Spleen (tissue), 7 donors: ENCODE data around the gene SLC6A2.

Experiments
- POLR2A ChIP-seq, 3 donors: fragments of 450-650 bp; IDR thresholded peaks; one replicate each; pipeline ENCODE4 v1.5.1; 2017; ENCODE audit warnings: antibody characterized with exemption in 3 of 3, mild to moderate bottlenecking in 1 of 3
- TF ChIP-seq, protein P1 (sequence below), 11 experiments: fragments of 200-600 bp in 7 of 11; fragments of 450-650 bp in 4 of 11; sonication (generic) in 4 of 11; IDR thresholded peaks in 8 of 11; conservative IDR thresholded peaks in 3 of 11; 1 replicate in 7 of 11; 2 replicates in 4 of 11; pipeline versions ENCODE4 v1.4.0 to v1.8.0; 2016 to 2021; ENCODE audit warnings: antibody characterized with exemption in 11 of 11, inconsistent platforms in 4 of 11, mild to moderate bottlenecking in 1 of 11
- donor health status: DM: no; HTN: no; CAD: no; lungs with moderate emphysema.
- donor health status: DM: no; HTN: no; CAD: no.
- donor health status: DM: no; HTN: no; CAD: no.

DNA sequence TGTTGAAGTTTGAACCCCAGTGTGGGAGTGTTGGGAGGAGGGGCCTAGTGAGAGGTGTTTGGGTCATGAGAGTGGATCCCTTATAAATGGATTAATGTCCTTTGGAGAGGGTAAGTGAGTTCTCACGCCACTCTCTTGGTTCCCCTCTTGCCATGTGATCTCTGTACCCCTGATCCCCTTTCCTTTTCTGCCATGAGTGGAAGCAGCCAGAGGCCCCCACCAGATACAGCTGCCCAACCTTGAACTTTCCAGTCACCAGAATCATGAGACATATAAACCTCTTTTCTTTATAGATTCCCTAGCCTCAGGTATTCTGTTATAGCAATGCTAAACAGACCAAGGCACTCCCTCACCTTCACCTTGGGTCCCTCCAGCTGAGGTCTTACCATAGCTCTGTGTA, 7.4 kb downstream of the SLC6A2 start:
- TF ChIP-seq, protein P1, sequence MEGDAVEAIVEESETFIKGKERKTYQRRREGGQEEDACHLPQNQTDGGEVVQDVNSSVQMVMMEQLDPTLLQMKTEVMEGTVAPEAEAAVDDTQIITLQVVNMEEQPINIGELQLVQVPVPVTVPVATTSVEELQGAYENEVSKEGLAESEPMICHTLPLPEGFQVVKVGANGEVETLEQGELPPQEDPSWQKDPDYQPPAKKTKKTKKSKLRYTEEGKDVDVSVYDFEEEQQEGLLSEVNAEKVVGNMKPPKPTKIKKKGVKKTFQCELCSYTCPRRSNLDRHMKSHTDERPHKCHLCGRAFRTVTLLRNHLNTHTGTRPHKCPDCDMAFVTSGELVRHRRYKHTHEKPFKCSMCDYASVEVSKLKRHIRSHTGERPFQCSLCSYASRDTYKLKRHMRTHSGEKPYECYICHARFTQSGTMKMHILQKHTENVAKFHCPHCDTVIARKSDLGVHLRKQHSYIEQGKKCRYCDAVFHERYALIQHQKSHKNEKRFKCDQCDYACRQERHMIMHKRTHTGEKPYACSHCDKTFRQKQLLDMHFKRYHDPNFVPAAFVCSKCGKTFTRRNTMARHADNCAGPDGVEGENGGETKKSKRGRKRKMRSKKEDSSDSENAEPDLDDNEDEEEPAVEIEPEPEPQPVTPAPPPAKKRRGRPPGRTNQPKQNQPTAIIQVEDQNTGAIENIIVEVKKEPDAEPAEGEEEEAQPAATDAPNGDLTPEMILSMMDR (IDR thresholded peaks at IDR 0.05 in 8 of 11, conservative IDR thresholded peaks at IDR 0.05 in 3 of 11) = no peak
- no peak for TF ChIP-seq POLR2A (IDR thresholded peaks at IDR 0.05)
